Transverse colon (tissue), 4 donors: ENCODE data around the gene CGA. TPM values are rescaled to one million over a fixed set of nuclear protein-coding genes. Genes with fewer than 3 reads are reported as not detected.

ENCODE experiments used
- DNase-seq: peaks from one replicate; pipeline ENCODE4 v3.0.0-alpha.2; 2019
- H3K27ac ChIP-seq, 4 donors: fragments of 200-600 bp; sonication (generic); 2 replicates each; pipeline ENCODE4 v1.5.1; 2016 to 2018; ENCODE audit warnings: inconsistent platforms in 4 of 4
- H3K27me3 ChIP-seq: fragments of 200-600 bp; sonication (generic); 2 replicates; pipeline ENCODE4 v1.5.1; 2017; ENCODE audit warnings: inconsistent platforms
- H3K36me3 ChIP-seq, 4 donors: fragments of 200-600 bp; sonication (generic); 2 replicates each; pipeline ENCODE4 v1.5.1; 2017 to 2019; ENCODE audit warnings: inconsistent platforms in 4 of 4
- H3K4me1 ChIP-seq, 4 donors: fragments of 200-600 bp; sonication (generic); 2 replicates each; pipeline ENCODE4 v1.5.1; 2017 to 2020; ENCODE audit warnings: inconsistent platforms in 4 of 4
- H3K4me3 ChIP-seq, 4 donors: fragments of 200-600 bp; sonication (generic); 1 replicate in 1 of 4; 2 replicates in 3 of 4; pipeline versions ENCODE4 v1.5.1 to v1.6.1; 2017 to 2019; ENCODE audit warnings: inconsistent platforms in 4 of 4
- H3K9me3 ChIP-seq, 2 donors: fragments of 200-600 bp; sonication (generic); 2 replicates each; pipeline ENCODE4 v1.5.1; 2017 to 2019; ENCODE audit warnings: inconsistent platforms in 2 of 2
- EP300 ChIP-seq: sonication (generic); formaldehyde crosslinking; IDR thresholded peaks from one replicate; pipeline ENCODE4 v1.6.1; 2017; ENCODE audit warnings: antibody characterized with exemption, low read depth
- POLR2A ChIP-seq: fragments of 450-650 bp; IDR thresholded peaks from one replicate; pipeline ENCODE4 v1.6.1; 2016; ENCODE audit warnings: antibody characterized with exemption, mild to moderate bottlenecking, moderate library complexity
- POLR2AphosphoS5 ChIP-seq, 3 donors: sonication (generic); formaldehyde crosslinking; IDR thresholded peaks; one replicate each; pipeline ENCODE4 v1.6.1; 2016; ENCODE audit warnings: antibody characterized with exemption in 3 of 3
- WGBS, 2 donors: methylation state at CpG; one replicate each; pipeline ENCODE4 v1.1.5; 2018; ENCODE audit warnings: low coverage in 1 of 2; 5-methylcytosine and 5-hydroxymethylcytosine counted together
- in situ Hi-C, 4 donors: fragments of 200-750 bp; cut with MboI; loops; one replicate each; pipeline versions ENCODE4 v1.15.0 to v1.15.1; 2017; ENCODE audit warnings: low sequenced_read_pairs in 3 of 4, low pct_ligation_motif_present in 1 of 4, low pct_unique_long_range_greater_than_20kb in 1 of 4
- intact Hi-C: fragments of 100-400 bp; cut with DNase I; formaldehyde crosslinking; loops from one replicate; pipeline ENCODE4 v1.15.1; 2023; ENCODE audit warnings: low total_unique reads
- total RNA-seq, 4 donors: library from RNA; depleted of rRNA; stranded (reverse); fragments of >200 nt; gene quantifications; one replicate each; pipeline ENCODE4 v1.1.0, GENCODE V29; 2016
- TF ChIP-seq, protein P1 (sequence below), 5 experiments: fragments of 200-600 bp in 3 of 5; fragments of 450-650 bp in 2 of 5; sonication (generic) in 3 of 5; IDR thresholded peaks; 1 replicate in 2 of 5; 2 replicates in 3 of 5; pipeline ENCODE4 v1.5.1; 2016 to 2017; ENCODE audit warnings: antibody characterized with exemption in 5 of 5, inconsistent platforms in 3 of 5, mild to moderate bottlenecking in 2 of 5, moderate library complexity in 1 of 5

CGA gene
- total RNA-seq, 4 donors from 2014 or later: not detected

DNA sequence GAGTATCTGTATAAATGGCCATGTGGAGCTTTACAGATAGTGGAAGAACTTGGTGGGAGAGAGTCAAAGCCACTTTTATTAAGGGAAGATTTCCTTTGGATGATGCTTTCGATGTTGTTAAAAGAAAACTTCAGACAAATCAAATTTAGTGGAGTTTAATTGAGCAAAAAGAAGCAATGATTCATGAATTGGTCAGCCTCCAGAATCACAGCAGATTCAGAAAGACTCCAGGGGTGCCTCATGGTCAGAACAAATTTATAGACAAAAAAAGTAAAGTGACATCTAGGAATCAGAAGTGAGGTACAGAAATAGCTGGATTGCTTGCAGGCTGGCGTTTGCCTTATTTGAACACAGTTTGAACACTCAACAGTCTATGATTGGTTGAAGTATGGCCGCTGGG lies 5.3 kb upstream of the CGA start:
- H3K27me3 ChIP-seq: peaks cover 5% of the 10 kb centered on the region

GRCh38 chr6:87099472-87099871 lies 4.6 kb upstream of the CGA start:
- Histone ChIP-seq H3K4me1 (no peaks in the 10 kb centered on the region), H3K27me3 (peaks cover 5% of the 10 kb centered on the region), H3K27ac (no peak overlapping the region), H3K4me3 (no peak overlapping the region), H3K9me3 (no peaks in the 10 kb centered on the region), H3K36me3 (no peaks in the 10 kb centered on the region)
- in situ Hi-C loops: no loop called here
- TF ChIP-seq POLR2A (no peak), POLR2AphosphoS5 (IDR thresholded peaks at IDR 0.05) (no peak), EP300 (no peak)
- TF ChIP-seq, protein P1, sequence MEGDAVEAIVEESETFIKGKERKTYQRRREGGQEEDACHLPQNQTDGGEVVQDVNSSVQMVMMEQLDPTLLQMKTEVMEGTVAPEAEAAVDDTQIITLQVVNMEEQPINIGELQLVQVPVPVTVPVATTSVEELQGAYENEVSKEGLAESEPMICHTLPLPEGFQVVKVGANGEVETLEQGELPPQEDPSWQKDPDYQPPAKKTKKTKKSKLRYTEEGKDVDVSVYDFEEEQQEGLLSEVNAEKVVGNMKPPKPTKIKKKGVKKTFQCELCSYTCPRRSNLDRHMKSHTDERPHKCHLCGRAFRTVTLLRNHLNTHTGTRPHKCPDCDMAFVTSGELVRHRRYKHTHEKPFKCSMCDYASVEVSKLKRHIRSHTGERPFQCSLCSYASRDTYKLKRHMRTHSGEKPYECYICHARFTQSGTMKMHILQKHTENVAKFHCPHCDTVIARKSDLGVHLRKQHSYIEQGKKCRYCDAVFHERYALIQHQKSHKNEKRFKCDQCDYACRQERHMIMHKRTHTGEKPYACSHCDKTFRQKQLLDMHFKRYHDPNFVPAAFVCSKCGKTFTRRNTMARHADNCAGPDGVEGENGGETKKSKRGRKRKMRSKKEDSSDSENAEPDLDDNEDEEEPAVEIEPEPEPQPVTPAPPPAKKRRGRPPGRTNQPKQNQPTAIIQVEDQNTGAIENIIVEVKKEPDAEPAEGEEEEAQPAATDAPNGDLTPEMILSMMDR (IDR thresholded peaks at IDR 0.05): no peak
- no peak for DNase-seq
- intact Hi-C loops: no loop called here

More for the DNA sequence above, 5.3 kb upstream of the CGA start:
- intact Hi-C loops: no loop called here
- Histone ChIP-seq H3K4me1 (no peaks in the 10 kb centered on the region), H3K4me3 (no peak overlapping the region), H3K27ac (no peak overlapping the region), H3K9me3 (no peaks in the 10 kb centered on the region), H3K36me3 (no peaks in the 10 kb centered on the region)
- TF ChIP-seq, protein P1 (IDR thresholded peaks at IDR 0.05): no peak
- TF ChIP-seq EP300 (no peak), POLR2AphosphoS5 (IDR thresholded peaks at IDR 0.05) (no peak), POLR2A (no peak)
- DNase-seq: no peak
- in situ Hi-C loops: no loop called here
- 82 to 85% methylated on average over 1 to 3 of the region's 3 CpGs for WGBS, 2 donors

DNA sequence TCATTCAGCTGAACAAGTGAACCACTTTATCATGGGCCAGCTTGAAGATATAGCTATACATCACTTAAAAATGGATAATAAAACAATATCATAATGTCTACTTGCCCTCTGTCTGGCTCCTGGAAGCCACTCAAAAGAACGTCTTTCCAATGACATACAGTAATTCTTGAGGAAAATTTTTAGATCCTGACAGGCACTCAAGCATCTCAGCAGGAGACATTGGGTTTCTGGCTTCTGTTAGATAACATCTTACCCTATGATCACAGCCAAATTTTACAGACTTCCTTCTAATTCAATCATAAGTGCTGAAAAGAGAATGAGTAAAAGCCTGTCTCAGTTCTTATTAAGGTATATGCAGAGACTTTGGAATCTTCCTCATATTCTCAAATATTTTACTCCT lies 330 bp downstream of the CGA start:
- Histone ChIP-seq H3K4me1 (no peaks in the 10 kb centered on the region), H3K27me3 (peaks cover 5% of the 10 kb centered on the region), H3K9me3 (no peaks in the 10 kb centered on the region), H3K36me3 (no peaks in the 10 kb centered on the region), H3K4me3 (no peak overlapping the region), H3K27ac (no peak overlapping the region)
- intact Hi-C loops: no loop called here
- DNase-seq: no peak
- TF ChIP-seq EP300 (no peak), POLR2A (no peak), POLR2AphosphoS5 (IDR thresholded peaks at IDR 0.05) (no peak)
- TF ChIP-seq, protein P1 (IDR thresholded peaks at IDR 0.05): no peak
- WGBS, 2 donors: 57 to 59% methylated on average over 1 of the region's 1 CpG
- in situ Hi-C loops: no loop called here

GRCh38 chr6:87093651-87094050 lies 1.3 kb downstream of the CGA start:
- WGBS, 2 donors: 59 to 73% methylated on average over 2 of the region's 2 CpGs
- no peak overlapping the region for H3K4me3 ChIP-seq
- in situ Hi-C loops: no loop called here
- no peaks in the 10 kb centered on the region for H3K4me1 ChIP-seq
- no peaks in the 10 kb centered on the region for H3K9me3 ChIP-seq
- TF ChIP-seq POLR2A (no peak), EP300 (no peak), POLR2AphosphoS5 (IDR thresholded peaks at IDR 0.05) (no peak)
- TF ChIP-seq, protein P1 (IDR thresholded peaks at IDR 0.05): no peak
- peaks cover 5% of the 10 kb centered on the region for H3K27me3 ChIP-seq
- intact Hi-C loops: no loop called here
- H3K27ac ChIP-seq: no peak overlapping the region
- no peak for DNase-seq
- no peaks in the 10 kb centered on the region for H3K36me3 ChIP-seq
